Measurements from ENCODE around the gene NCAPD3. TPM values are rescaled to one million over a fixed set of nuclear protein-coding genes. Genes with fewer than 3 reads are reported as not detected.
"Not testable (repeated sequence)": the region's sequence is repeated elsewhere in the genome, so short reads cannot be mapped to it uniquely, and the experiment has no call there.

The NCAPD3 gene
- total RNA-seq, 4 donors from 2014 or later, result 8.0 to 22.2 (median 17.5) TPM

- Histone ChIP-seq H3K9me3 (no peaks in the 10 kb centered on the region), H3K27me3 (peaks cover 0 to 22% (median 0%) of the 10 kb centered on the region in 4 donors), H3K4me3 (peak overlapping the region in 3 of 4 donors; percentile 10 to 43 (median 13)), H3K27ac (peak overlapping the region; percentile 58 to 90 (median 85)), H3K4me1 (peaks cover 6 to 60% (median 17%) of the 10 kb centered on the region in 3 donors), H3K36me3 (no peaks in the 10 kb centered on the region)
- WGBS, 2 donors, result 19 to 22% methylated on average over 10 to 13 of the region's 13 CpGs
- no peak for DNase-seq
- intact Hi-C loops (cut with DNase I), result no loop called here
- TF ChIP-seq POLR2A (IDR thresholded peaks at IDR 0.05) (no peak), CTCF (IDR thresholded peaks at IDR 0.05) (no peak)
Measured at GRCh38 chr11:134120143-134120850, 103.5 kb downstream of the NCAPD3 start.

GRCh38 chr11:134119094-134119493 lies 104.7 kb downstream of the NCAPD3 start:
- Histone ChIP-seq H3K27ac (peak overlapping the region in 3 of 4 donors; percentile 82 to 90 (median 88)), H3K36me3 (no peaks in the 10 kb centered on the region), H3K9me3 (no peaks in the 10 kb centered on the region), H3K4me1 (peaks cover 0 to 48% (median 17%) of the 10 kb centered on the region in 3 donors), H3K4me3 (no peak overlapping the region), H3K27me3 (peaks cover 0 to 10% (median 0%) of the 10 kb centered on the region in 4 donors)
- no peak for DNase-seq
- intact Hi-C loops (cut with DNase I), result no loop called here
- WGBS, 2 donors, result 48 to 61% methylated on average over 3 of the region's 3 CpGs
- TF ChIP-seq POLR2A (IDR thresholded peaks at IDR 0.05) (no peak), CTCF (IDR thresholded peaks at IDR 0.05) (no peak)

GRCh38 chr11:134118006-134118405 lies 105.8 kb downstream of the NCAPD3 start:
- no peaks in the 10 kb centered on the region for H3K36me3 ChIP-seq
- TF ChIP-seq POLR2A (IDR thresholded peaks at IDR 0.05) (no peak), CTCF (IDR thresholded peaks at IDR 0.05) (no peak)
- DNase-seq, result no peak
- peaks cover 0 to 40% (median 17%) of the 10 kb centered on the region in 3 donors for H3K4me1 ChIP-seq
- no peak overlapping the region for H3K27ac ChIP-seq
- no peak overlapping the region for H3K4me3 ChIP-seq
- peaks cover 0 to 4% (median 0%) of the 10 kb centered on the region in 4 donors for H3K27me3 ChIP-seq
- H3K9me3 ChIP-seq, result no peaks in the 10 kb centered on the region
- intact Hi-C loops (cut with DNase I), result no loop called here

GRCh38 chr11:134116210-134116609 lies 107.6 kb downstream of the NCAPD3 start:
- 90 to 96% methylated on average over 1 of the region's 1 CpG for WGBS, 2 donors
- no peak for DNase-seq
- no peaks in the 10 kb centered on the region for H3K9me3 ChIP-seq
- H3K4me1 ChIP-seq, result peaks cover 0 to 24% (median 11%) of the 10 kb centered on the region in 3 donors
- TF ChIP-seq CTCF (IDR thresholded peaks at IDR 0.05) (no peak), POLR2A (IDR thresholded peaks at IDR 0.05) (no peak)
- no peaks in the 10 kb centered on the region for H3K36me3 ChIP-seq
- no peak overlapping the region for H3K4me3 ChIP-seq
- intact Hi-C loops (cut with DNase I), result no loop called here
- H3K27me3 ChIP-seq, result no peaks in the 10 kb centered on the region
- no peak overlapping the region for H3K27ac ChIP-seq

GRCh38 chr11:134113787-134114186 lies 110.0 kb downstream of the NCAPD3 start:
- no CpG with 5 or more reads among the region's 1 CpG for WGBS, 2 donors
- DNase-seq; intact Hi-C loops (cut with DNase I); H3K27me3 ChIP-seq; H3K27ac ChIP-seq; H3K4me1 ChIP-seq; H3K36me3 ChIP-seq; H3K4me3 ChIP-seq; H3K9me3 ChIP-seq: not testable (repeated sequence)

Data from esophagus squamous epithelium (tissue), 5 donors.